ENCODE data around the gene MYLK4.
A peak's percentile ranks its signal among the peaks of the same experiment; 100 is the strongest.

The MYLK4 gene

DNA sequence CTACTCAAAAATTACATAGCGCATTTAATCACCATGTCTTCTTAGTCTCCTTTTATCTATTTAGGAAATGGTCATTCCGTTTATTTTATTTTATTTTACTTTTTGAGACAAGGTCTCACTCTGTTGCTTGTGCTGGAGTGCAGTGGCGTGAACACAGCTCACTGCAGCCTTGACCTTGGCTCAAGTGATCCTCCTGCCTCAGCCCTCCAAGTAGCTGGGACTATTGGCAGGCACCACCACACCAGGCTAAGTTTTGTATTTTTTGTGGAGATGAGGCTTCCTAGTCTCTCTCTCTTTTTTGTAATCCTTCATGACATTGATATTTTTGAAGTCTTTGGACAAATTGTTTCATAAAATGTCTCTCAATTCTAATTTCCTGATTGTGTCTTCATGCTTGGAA is 4.7 kb upstream of the MYLK4 start:
- DNase-seq (ENCODE audit: low spot score): no peak

- no peak for DNase-seq (ENCODE audit: low spot score)
These were observed 4.2 kb upstream of the MYLK4 start for GRCh38 chr6:2754911-2755310.

DNA sequence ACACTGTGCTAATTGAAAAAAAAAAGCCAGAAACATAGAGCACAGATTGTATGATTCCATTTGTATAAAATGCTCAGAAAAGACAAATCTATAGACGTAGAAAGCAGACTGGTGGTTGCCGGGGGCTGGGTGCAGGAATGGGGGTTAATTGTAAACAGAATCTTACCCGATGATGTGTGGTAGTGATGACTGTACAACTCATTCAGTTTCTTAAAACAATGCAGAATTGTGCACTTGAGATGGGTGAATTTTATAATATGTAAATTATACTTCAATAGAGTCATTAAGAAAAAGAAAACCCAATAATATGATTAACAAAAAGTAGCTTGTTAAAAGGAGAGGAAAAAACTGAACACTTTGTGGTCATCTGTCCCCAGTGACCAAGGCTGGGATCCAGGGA is 3.7 kb upstream of the MYLK4 start:
- DNase-seq (ENCODE audit: low spot score): no peak

GRCh38 chr6:2753743-2754142 is 3.0 kb upstream of the MYLK4 start:
- no peak for DNase-seq (ENCODE audit: low spot score)

DNA sequence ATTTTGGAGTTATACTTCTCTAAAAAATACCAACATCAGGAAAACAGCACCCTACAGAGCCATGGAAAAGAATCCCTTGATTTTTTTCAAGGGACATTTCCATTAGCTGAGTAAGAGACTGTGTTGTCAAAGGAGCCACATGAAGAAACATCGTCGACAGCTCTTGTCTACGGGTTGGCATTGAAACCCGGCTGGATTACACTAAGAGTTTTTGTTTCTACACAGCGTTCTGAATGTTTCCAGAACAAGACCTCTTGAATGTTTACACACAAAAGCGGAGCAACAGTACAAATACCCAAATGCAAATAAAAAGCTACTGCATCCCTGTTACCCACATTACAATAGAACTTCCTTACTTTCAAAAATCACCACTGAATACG is 2.4 kb upstream of the MYLK4 start:
- DNase-seq (ENCODE audit: low spot score): no peak

GRCh38 chr6:2752477-2753109 is 1.9 kb upstream of the MYLK4 start:
- no peak for DNase-seq (ENCODE audit: low spot score)

- no peak for DNase-seq (ENCODE audit: low spot score)
These were observed 1.1 kb upstream of the MYLK4 start for GRCh38 chr6:2751871-2752270.

GRCh38 chr6:2749969-2750600 is 637 bp downstream of the MYLK4 start:
- peak; percentile 65 for DNase-seq (ENCODE audit: low spot score)

GRCh38 chr6:2748183-2748582 is 2.5 kb downstream of the MYLK4 start:
- no peak for DNase-seq (ENCODE audit: low spot score)

- DNase-seq (ENCODE audit: low spot score): no peak
These were observed 4.1 kb downstream of the MYLK4 start for GRCh38 chr6:2746557-2747061.

DNA sequence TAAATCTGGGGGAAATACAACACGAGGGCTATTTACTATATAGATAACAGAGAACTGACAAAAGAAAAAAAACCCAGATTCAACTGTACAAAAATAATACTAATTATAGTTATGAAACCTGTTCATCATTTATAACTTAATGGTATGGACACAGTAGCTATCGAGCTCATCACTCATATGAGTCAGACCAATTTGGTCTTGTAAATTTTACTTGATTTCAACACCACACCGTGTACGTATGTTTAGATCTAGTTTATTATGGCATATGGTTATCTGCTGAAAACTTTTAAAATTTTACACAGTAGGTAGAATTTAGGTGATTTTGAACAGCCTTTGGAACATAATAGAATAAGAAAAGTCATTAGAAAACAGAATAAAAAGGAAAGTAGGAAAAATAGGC is 5.5 kb downstream of the MYLK4 start:
- DNase-seq (ENCODE audit: low spot score): no peak

GRCh38 chr6:2744778-2745177 is 5.9 kb downstream of the MYLK4 start:
- no peak for DNase-seq (ENCODE audit: low spot score)

DNA sequence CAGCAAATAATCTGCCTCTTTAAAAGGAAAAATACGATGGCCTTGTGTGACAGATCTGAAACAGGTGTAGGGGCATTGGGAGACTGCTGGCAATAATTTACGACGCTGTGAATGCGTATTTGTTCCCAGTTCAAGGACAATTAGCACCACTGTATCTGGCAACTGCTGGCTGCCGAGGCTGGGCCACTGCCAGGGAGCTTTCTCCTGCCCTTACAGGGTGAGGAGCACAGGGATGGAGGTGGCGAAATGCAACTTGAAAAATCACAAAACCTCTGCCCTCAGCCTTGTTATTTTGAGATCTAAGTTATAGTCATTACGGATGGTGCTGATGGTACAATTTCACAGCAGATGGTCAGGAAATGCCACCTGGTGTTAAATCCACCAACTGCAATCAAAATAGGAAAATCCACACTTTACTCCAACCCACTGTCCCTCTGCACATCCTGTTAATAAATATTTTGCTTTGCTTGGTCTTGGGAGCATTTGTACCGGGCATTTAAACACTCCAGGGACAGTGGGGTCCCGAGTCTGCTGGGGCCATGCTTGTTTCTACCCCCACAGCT is 6.4 kb downstream of the MYLK4 start:
- DNase-seq (ENCODE audit: low spot score): no peak

DNA sequence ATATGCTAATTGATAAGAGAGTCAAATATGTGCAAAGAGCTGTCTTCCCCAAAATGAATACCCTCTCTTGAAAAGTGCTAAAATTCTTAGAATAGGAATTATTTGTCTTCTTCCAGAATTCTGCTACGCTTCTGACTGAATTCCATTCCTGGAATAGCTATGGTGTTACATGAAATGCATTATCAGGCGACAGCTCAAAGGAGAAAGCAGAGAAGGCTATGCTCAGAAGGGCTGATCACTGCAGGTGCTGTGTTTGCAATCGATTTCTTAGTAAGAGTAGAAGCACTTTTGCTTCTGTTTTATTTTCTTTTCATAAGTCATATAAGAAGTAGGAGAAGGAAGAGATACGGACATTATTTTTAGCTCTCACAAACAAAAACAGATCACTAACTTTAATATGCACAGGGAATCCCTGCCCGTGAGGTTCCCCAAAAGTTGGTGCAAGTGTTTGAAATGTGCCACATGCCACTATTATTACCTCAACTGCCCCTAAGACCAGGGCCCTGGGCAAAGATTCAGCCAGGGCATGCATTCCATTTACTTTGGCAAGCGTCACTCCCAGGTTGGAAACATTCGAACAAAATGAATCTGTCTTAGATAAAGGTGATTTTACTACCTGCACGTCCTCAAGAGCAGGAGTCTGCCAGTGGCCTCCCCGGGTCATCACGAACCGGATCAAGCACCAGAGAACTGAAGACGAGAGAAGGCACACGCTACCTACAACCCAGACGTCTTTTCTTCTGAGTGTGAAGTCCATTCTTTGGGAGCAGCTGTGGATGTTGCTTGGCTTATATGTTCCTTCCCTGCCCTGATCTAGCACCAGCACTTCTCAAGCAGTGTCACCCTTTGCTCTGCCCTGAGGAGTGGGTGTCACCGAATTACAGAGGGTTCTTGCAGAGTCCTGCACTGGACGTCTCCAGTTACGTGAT is 7.2 kb downstream of the MYLK4 start:
- no peak for DNase-seq (ENCODE audit: low spot score)

DNA sequence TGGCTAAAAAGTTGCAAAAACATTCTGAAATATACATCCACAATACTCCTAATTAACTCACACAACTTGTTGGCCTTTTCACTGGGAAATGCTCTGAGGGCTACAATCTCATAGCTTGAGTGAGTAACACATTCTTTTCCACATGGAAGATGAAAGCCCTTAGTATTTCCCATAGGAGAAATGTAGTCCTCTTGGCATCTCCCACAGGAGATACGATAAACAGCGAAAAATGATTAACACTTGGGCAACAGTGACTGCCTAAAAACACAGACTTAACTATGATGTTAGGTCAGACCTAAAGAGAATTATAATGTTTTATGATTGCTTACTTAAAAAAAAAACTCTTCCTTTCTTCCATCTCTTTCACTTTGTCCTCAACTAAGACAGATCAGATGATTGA is 9.0 kb downstream of the MYLK4 start:
- no peak for DNase-seq (ENCODE audit: low spot score)

DNA sequence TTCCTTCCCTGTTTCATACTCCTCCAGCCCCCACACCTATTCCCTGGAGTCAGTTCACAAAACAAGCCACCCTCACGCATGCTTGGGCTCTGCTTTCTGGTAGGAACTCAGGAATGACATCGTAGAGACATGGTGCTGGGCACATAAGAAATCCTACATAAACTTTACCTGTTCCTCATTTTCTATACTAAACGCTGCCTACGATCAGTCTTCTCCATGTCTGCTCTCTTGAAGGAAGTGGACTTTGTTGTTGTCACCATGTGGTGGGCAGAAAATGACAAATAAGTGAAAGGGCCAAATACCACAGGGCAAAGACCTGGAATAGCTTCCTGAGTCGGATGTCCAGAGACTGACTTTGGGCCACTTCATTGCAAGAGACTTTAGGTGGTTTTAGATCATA is 10.1 kb downstream of the MYLK4 start:
- no peak for DNase-seq (ENCODE audit: low spot score)

GRCh38 chr6:2739335-2739734 is 11.4 kb downstream of the MYLK4 start:
- peak; percentile 17 for DNase-seq (ENCODE audit: low spot score)

DNA sequence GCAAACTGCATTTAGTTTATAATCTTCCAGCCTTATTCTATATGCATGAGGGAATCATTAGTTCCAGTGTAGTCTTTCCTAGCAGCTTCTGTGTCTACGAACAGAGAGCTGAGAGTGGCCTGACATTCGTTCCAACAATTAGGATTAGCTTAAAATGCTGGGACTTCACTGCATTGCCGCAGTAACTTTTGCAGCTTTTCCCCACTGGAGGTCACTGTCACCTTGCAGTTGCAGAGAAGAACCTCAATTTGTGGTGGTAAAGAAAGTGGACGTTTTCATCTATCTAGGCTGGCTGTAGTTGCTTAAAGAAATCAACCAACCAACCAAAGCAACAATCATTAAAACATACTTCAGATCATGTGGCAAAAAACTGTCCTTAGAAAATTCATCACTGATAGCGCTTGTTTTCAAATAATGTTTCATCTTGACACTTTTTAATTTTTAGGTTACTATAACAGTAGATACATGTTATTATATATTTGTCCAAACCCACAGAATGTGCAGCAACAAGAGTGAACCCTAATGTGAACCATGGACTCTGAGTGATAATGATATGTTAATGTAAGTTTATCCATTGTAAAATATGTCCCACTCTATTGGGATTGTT is 12.2 kb downstream of the MYLK4 start:
- peak; percentile 52 for DNase-seq (ENCODE audit: low spot score)

GRCh38 chr6:2737885-2738284 is 12.8 kb downstream of the MYLK4 start:
- no peak for DNase-seq (ENCODE audit: low spot score)

- no peak for DNase-seq (ENCODE audit: low spot score)
These were observed 16.1 kb downstream of the MYLK4 start for GRCh38 chr6:2734488-2735166.

- DNase-seq (ENCODE audit: low spot score): no peak
These were observed 16.8 kb downstream of the MYLK4 start for GRCh38 chr6:2733736-2734480.

All from activated CD4-positive, alpha-beta T cell treated with anti-CD3 and anti-CD28 coated beads, Interleukin-2, Interleukin-4, amounts not matched to agents 100 ng/mL and 50 ng/mL, durations not matched to agents 16 hours and 8 hours (primary cell).